Measurements from ENCODE around the gene TGFB2. TPM values are rescaled to one million over a fixed set of nuclear protein-coding genes. Genes with fewer than 3 reads are reported as not detected.

The TGFB2 gene
- total RNA-seq, 1 experiment from 2014 or later: 0.34 TPM

- no TSS peak for BruUV-seq (replicated peaks)
- no peaks in the 10 kb centered on the region for H3K36me3 ChIP-seq (ENCODE audit: control insufficient read depth in 1 of 2, insufficient read depth in 2 of 2, low read length in 2 of 2)
- H3K27ac ChIP-seq (ENCODE audit: low read depth, low read length): no peak overlapping the region
- H3K27me3 ChIP-seq (ENCODE audit: insufficient read depth, low read length): no peaks in the 10 kb centered on the region
- TF ChIP-seq CTCF (IDR thresholded peaks at IDR 0.05 in 2 of 3, conservative IDR thresholded peaks at IDR 0.05 in 1 of 3; ENCODE audit: borderline replicate concordance in 1 of 3, insufficient read depth in 1 of 3, low read depth in 2 of 3, low read length in 2 of 3): no peak
- TF ChIP-seq, protein P1, sequence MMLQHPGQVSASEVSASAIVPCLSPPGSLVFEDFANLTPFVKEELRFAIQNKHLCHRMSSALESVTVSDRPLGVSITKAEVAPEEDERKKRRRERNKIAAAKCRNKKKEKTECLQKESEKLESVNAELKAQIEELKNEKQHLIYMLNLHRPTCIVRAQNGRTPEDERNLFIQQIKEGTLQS (IDR thresholded peaks at IDR 0.05): no peak
- no peak overlapping the region for H2AFZ ChIP-seq (ENCODE audit: low read depth, low read length, poor library complexity, severe bottlenecking)
- H3K9ac ChIP-seq (ENCODE audit: low read length): no peak overlapping the region
- DNase-seq (ENCODE audit: low read depth, low spot score) (no peak), ATAC-seq (no peak)
- intact Hi-C loops (cut with micrococcal nuclease): no loop called here
- no peaks in the 10 kb centered on the region for H4K20me1 ChIP-seq (ENCODE audit: insufficient read depth)
- no peak overlapping the region for H3K4me2 ChIP-seq (ENCODE audit: low read length)
- H3K4me1 ChIP-seq (ENCODE audit: control insufficient read depth in 1 of 2, insufficient read depth in 2 of 2, low read length in 2 of 2): peaks cover 0 to 10% of the 10 kb centered on the region in 2 experiments; a peak in 2 of 4 replicates
- CTCF ChIA-PET: no interaction called here
- RAD21 ChIA-PET (ENCODE audit: low non-redundant PET in 1 of 2, low total read pairs in 2 of 2, uncharacterized antibody in 2 of 2, unreplicated experiment in 2 of 2): no interaction called here
- POLR2A ChIA-PET: no interaction called here
- no peaks in the 10 kb centered on the region for H3K9me2 ChIP-seq (ENCODE audit: insufficient read depth)
- H3K79me2 ChIP-seq (ENCODE audit: insufficient read depth, low read length): no peaks in the 10 kb centered on the region
- H3K9me3 ChIP-seq (ENCODE audit: control insufficient read depth in 1 of 2, insufficient read depth in 1 of 2, low read depth in 1 of 2, low read length in 2 of 2): no peaks in the 10 kb centered on the region
- H3K4me3 ChIP-seq (replicated peaks in 1 of 2; ENCODE audit: low read depth in 1 of 2, low read length in 2 of 2): no peak overlapping the region
Measured at GRCh38 chr1:218402786-218403120, 57.6 kb downstream of the TGFB2 start.

- POLR2A ChIA-PET: no interaction called here
- TF ChIP-seq ZFX (IDR thresholded peaks at IDR 0.05): no peak
- TF ChIP-seq EZH2phosphoT487 (IDR thresholded peaks at IDR 0.05; ENCODE audit: borderline replicate concordance): no peak
- no peak for TF ChIP-seq REST (IDR thresholded peaks at IDR 0.05; ENCODE audit: low read depth)
- TF ChIP-seq ELF1 (IDR thresholded peaks at IDR 0.05; ENCODE audit: borderline replicate concordance, low read depth): no peak
- TF ChIP-seq SIN3A (IDR thresholded peaks at IDR 0.05; ENCODE audit: low read depth): no peak
- TF ChIP-seq, protein P2, sequence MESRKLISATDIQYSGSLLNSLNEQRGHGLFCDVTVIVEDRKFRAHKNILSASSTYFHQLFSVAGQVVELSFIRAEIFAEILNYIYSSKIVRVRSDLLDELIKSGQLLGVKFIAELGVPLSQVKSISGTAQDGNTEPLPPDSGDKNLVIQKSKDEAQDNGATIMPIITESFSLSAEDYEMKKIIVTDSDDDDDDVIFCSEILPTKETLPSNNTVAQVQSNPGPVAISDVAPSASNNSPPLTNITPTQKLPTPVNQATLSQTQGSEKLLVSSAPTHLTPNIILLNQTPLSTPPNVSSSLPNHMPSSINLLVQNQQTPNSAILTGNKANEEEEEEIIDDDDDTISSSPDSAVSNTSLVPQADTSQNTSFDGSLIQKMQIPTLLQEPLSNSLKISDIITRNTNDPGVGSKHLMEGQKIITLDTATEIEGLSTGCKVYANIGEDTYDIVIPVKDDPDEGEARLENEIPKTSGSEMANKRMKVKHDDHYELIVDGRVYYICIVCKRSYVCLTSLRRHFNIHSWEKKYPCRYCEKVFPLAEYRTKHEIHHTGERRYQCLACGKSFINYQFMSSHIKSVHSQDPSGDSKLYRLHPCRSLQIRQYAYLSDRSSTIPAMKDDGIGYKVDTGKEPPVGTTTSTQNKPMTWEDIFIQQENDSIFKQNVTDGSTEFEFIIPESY (IDR thresholded peaks at IDR 0.05; ENCODE audit: extremely low read depth, insufficient replicate concordance, low read length): no peak
- TF ChIP-seq CTCF (IDR thresholded peaks at IDR 0.05 in 2 of 3, conservative IDR thresholded peaks at IDR 0.05 in 1 of 3; ENCODE audit: borderline replicate concordance in 1 of 3, insufficient read depth in 1 of 3, low read depth in 2 of 3, low read length in 2 of 3): no peak
Measured at GRCh38 chr1:218403300-218403699, 58.2 kb downstream of the TGFB2 start.

More at GRCh38 chr1:218403300-218403699, 58.2 kb downstream of the TGFB2 start:
- no peak overlapping the region for H3K9ac ChIP-seq (ENCODE audit: low read length)
- H3K4me3 ChIP-seq (replicated peaks in 1 of 2; ENCODE audit: low read depth in 1 of 2, low read length in 2 of 2): no peak overlapping the region
- ATAC-seq (no peak), DNase-seq (ENCODE audit: low read depth, low spot score) (no peak)
- no peaks in the 10 kb centered on the region for H3K9me3 ChIP-seq (ENCODE audit: control insufficient read depth in 1 of 2, insufficient read depth in 1 of 2, low read depth in 1 of 2, low read length in 2 of 2)
- H3K79me2 ChIP-seq (ENCODE audit: insufficient read depth, low read length): no peaks in the 10 kb centered on the region
- no peaks in the 10 kb centered on the region for H3K27me3 ChIP-seq (ENCODE audit: insufficient read depth, low read length)
- no peaks in the 10 kb centered on the region for H4K20me1 ChIP-seq (ENCODE audit: insufficient read depth)
- no peaks in the 10 kb centered on the region for H3K9me2 ChIP-seq (ENCODE audit: insufficient read depth)
- BruUV-seq (replicated peaks): no TSS peak
- H3K36me3 ChIP-seq (ENCODE audit: control insufficient read depth in 1 of 2, insufficient read depth in 2 of 2, low read length in 2 of 2): no peaks in the 10 kb centered on the region
- H3K4me1 ChIP-seq (ENCODE audit: control insufficient read depth in 1 of 2, insufficient read depth in 2 of 2, low read length in 2 of 2): peaks cover 0 to 5% of the 10 kb centered on the region in 2 experiments; a peak in 2 of 4 replicates
- intact Hi-C loops (cut with micrococcal nuclease): no loop called here
- ChIA-PET CTCF (no interaction called here), RAD21 (ENCODE audit: low non-redundant PET in 1 of 2, low total read pairs in 2 of 2, uncharacterized antibody in 2 of 2, unreplicated experiment in 2 of 2) (no interaction called here)
- H3K27ac ChIP-seq (ENCODE audit: low read depth, low read length): no peak overlapping the region
- no peak overlapping the region for H2AFZ ChIP-seq (ENCODE audit: low read depth, low read length, poor library complexity, severe bottlenecking)
- H3K4me2 ChIP-seq (ENCODE audit: low read length): no peak overlapping the region
